Hepatocyte (in vitro differentiated cells): ENCODE data around the gene ZSWIM3.

Experiments used
- CTCF ChIP-seq: fragments of 200-600 bp; sonication (generic); IDR thresholded peaks from 2 replicates; pipeline ENCODE4 v1.5.1; 2016; ENCODE audit warnings: antibody characterized with exemption, mild to moderate bottlenecking; ENCODE audit not compliant: poor library complexity
- EZH2 ChIP-seq: fragments of 200-600 bp; sonication (generic); IDR thresholded peaks from 2 replicates; pipeline ENCODE4 v1.6.1; 2016; ENCODE audit warnings: antibody characterized with exemption, mild to moderate bottlenecking, borderline replicate concordance
- EZH2phosphoT487 ChIP-seq: fragments of 200-600 bp; sonication (generic); IDR thresholded peaks from one replicate; pipeline ENCODE4 v1.6.1; 2018; ENCODE audit warnings: antibody characterized with exemption, mild to moderate bottlenecking, low read depth, moderate library complexity; ENCODE audit not compliant: unreplicated experiment, severe bottlenecking

- TF ChIP-seq CTCF (no peak), EZH2phosphoT487 (no peak), EZH2 (no peak)
Measured at GRCh38 chr20:45878076-45878761, 20.8 kb downstream of the ZSWIM3 start.
